Measurements from ENCODE around the gene CDYL. TPM values are rescaled to one million over a fixed set of nuclear protein-coding genes. Genes with fewer than 3 reads are reported as not detected.

Gene CDYL
- total and polyA plus RNA-seq, 9 donors = 9.9 to 71.3 (median 45.1) TPM

- H3K27ac ChIP-seq = no peak overlapping the region
- H3K4me1 ChIP-seq (ENCODE audit: insufficient read depth) = peaks cover 7% of the 10 kb centered on the region
- H3K36me3 ChIP-seq = no peaks in the 10 kb centered on the region
- no peaks in the 10 kb centered on the region for H3K27me3 ChIP-seq
- intact Hi-C loops (cut with DNase I) = no loop called here
- DNase-seq = no peak
- no peak for TF ChIP-seq CTCF (IDR thresholded peaks at IDR 0.05)
- TF ChIP-seq POLR2A (IDR thresholded peaks at IDR 0.05) = no peak
- no peak for TF ChIP-seq EP300 (IDR thresholded peaks at IDR 0.05)
- no peaks in the 10 kb centered on the region for H3K9me3 ChIP-seq
- no peak overlapping the region for H3K4me3 ChIP-seq
- WGBS, 3 donors = 34 to 47% (median 44%) methylated on average over 4 of the region's 4 CpGs
Measured at GRCh38 chr6:4781426-4781825, 5.2 kb downstream of the CDYL start.

GRCh38 chr6:4781967-4782575 lies 5.9 kb downstream of the CDYL start:
- 83 to 90% (median 86%) methylated on average over 9 of the region's 9 CpGs for WGBS, 3 donors

GRCh38 chr6:4786996-4787395 lies 10.8 kb downstream of the CDYL start:
- WGBS, 3 donors = 79 to 87% (median 86%) methylated on average over 7 of the region's 7 CpGs
- no peak overlapping the region for H3K27ac ChIP-seq
- DNase-seq = no peak
- no peak overlapping the region for H3K4me3 ChIP-seq
- H3K9me3 ChIP-seq = no peaks in the 10 kb centered on the region
- no peaks in the 10 kb centered on the region for H3K27me3 ChIP-seq
- peaks cover 1% of the 10 kb centered on the region for H3K4me1 ChIP-seq (ENCODE audit: insufficient read depth)
- no peaks in the 10 kb centered on the region for H3K36me3 ChIP-seq
- TF ChIP-seq EP300 (IDR thresholded peaks at IDR 0.05) (no peak), CTCF (IDR thresholded peaks at IDR 0.05) (no peak), POLR2A (IDR thresholded peaks at IDR 0.05) (no peak)
- intact Hi-C loops (cut with DNase I) = no loop called here

More at GRCh38 chr6:4781967-4782575, 5.9 kb downstream of the CDYL start:
- Histone ChIP-seq H3K36me3 (no peaks in the 10 kb centered on the region), H3K4me3 (no peak overlapping the region), H3K27me3 (no peaks in the 10 kb centered on the region), H3K9me3 (no peaks in the 10 kb centered on the region), H3K4me1 (ENCODE audit: insufficient read depth) (peaks cover 7% of the 10 kb centered on the region), H3K27ac (no peak overlapping the region)
- no peak for DNase-seq
- TF ChIP-seq CTCF (IDR thresholded peaks at IDR 0.05) = no peak
- TF ChIP-seq POLR2A (IDR thresholded peaks at IDR 0.05) = no peak
- no peak for TF ChIP-seq EP300 (IDR thresholded peaks at IDR 0.05)
- intact Hi-C loops (cut with DNase I) = no loop called here

GRCh38 chr6:4788482-4788881 lies 12.3 kb downstream of the CDYL start:
- WGBS, 3 donors = 76 to 80% (median 77%) methylated on average over 6 of the region's 6 CpGs
- intact Hi-C loops (cut with DNase I) = no loop called here
- Histone ChIP-seq H3K4me3 (no peak overlapping the region), H3K36me3 (no peaks in the 10 kb centered on the region), H3K27me3 (no peaks in the 10 kb centered on the region), H3K4me1 (ENCODE audit: insufficient read depth) (peaks cover 1% of the 10 kb centered on the region), H3K9me3 (no peaks in the 10 kb centered on the region), H3K27ac (no peak overlapping the region)
- no peak for DNase-seq
- TF ChIP-seq EP300 (IDR thresholded peaks at IDR 0.05) = no peak
- TF ChIP-seq CTCF (IDR thresholded peaks at IDR 0.05) = no peak
- no peak for TF ChIP-seq POLR2A (IDR thresholded peaks at IDR 0.05)

All from ovary (tissue), 9 donors.